Measurements from ENCODE around the gene ZNF618. TPM values are rescaled to one million over a fixed set of nuclear protein-coding genes. Genes with fewer than 3 reads are reported as not detected.

The ZNF618 gene
- total and polyA plus RNA-seq, 2 experiments from 2014 or later = 2.3 to 5.1 TPM

- H3K36me3 ChIP-seq (ENCODE audit: low read depth) = no peaks in the 10 kb centered on the region
- no peak overlapping the region for H2AFZ ChIP-seq
- H4K20me1 ChIP-seq (ENCODE audit: insufficient read depth) = no peaks in the 10 kb centered on the region
- no peaks in the 10 kb centered on the region for H3K79me2 ChIP-seq (ENCODE audit: insufficient read depth)
- no peaks in the 10 kb centered on the region for H3K9me2 ChIP-seq (ENCODE audit: insufficient read depth)
- H3K27me3 ChIP-seq (replicated peaks; ENCODE audit: insufficient read depth) = no peaks in the 10 kb centered on the region
- H3K27ac ChIP-seq = no peak overlapping the region
- in situ Hi-C loops (cut with MboI) = no loop called here
- WGBS, 2 experiments (ENCODE audit: low coverage in 1 of 2, low lambda C conversion rate in 2 of 2, missing lambda C conversion rate in 2 of 2) = 69% methylated on average over 4 of the region's 4 CpGs
- no peaks in the 10 kb centered on the region for H3K4me1 ChIP-seq (ENCODE audit: insufficient read depth)
- no peak for DNase-seq
- no peaks in the 10 kb centered on the region for H3K9me3 ChIP-seq (ENCODE audit: low read depth)
- H3K9ac ChIP-seq = no peak overlapping the region
- H3K4me2 ChIP-seq (ENCODE audit: unreplicated experiment) = no peak overlapping the region
- no peak for TF ChIP-seq EZH2 (IDR thresholded peaks at IDR 0.05; ENCODE audit: insufficient read depth, poor library complexity, severe bottlenecking)
- no peak for TF ChIP-seq EZH2phosphoT487 (IDR thresholded peaks at IDR 0.05; ENCODE audit: insufficient read depth, low read depth)
- H3K4me3 ChIP-seq = no peak overlapping the region
- H3F3A ChIP-seq (ENCODE audit: insufficient read depth) = peaks cover 4% of the 10 kb centered on the region; the same call in 1 of the 2 replicates
These were observed 210.5 kb downstream of the ZNF618 start for GRCh38 chr9:114086607-114087006.

GRCh38 chr9:114087721-114088120, 211.6 kb downstream of the ZNF618 start:
- H3K4me2 ChIP-seq (ENCODE audit: unreplicated experiment) = no peak overlapping the region
- H3K9ac ChIP-seq = no peak overlapping the region
- TF ChIP-seq EZH2phosphoT487 (IDR thresholded peaks at IDR 0.05; ENCODE audit: insufficient read depth, low read depth) (no peak), EZH2 (IDR thresholded peaks at IDR 0.05; ENCODE audit: insufficient read depth, poor library complexity, severe bottlenecking) (no peak)
- H3K36me3 ChIP-seq (ENCODE audit: low read depth) = no peaks in the 10 kb centered on the region
- no peaks in the 10 kb centered on the region for H3K9me3 ChIP-seq (ENCODE audit: low read depth)
- H3K4me1 ChIP-seq (ENCODE audit: insufficient read depth) = no peaks in the 10 kb centered on the region
- H3K27me3 ChIP-seq (replicated peaks; ENCODE audit: insufficient read depth) = no peaks in the 10 kb centered on the region
- H4K20me1 ChIP-seq (ENCODE audit: insufficient read depth) = no peaks in the 10 kb centered on the region
- no peaks in the 10 kb centered on the region for H3K9me2 ChIP-seq (ENCODE audit: insufficient read depth)
- H2AFZ ChIP-seq = no peak overlapping the region
- no peak overlapping the region for H3K27ac ChIP-seq
- no peak for DNase-seq
- 72 to 74% methylated on average over 7 of the region's 7 CpGs for WGBS, 2 experiments (ENCODE audit: low coverage in 1 of 2, low lambda C conversion rate in 2 of 2, missing lambda C conversion rate in 2 of 2)
- H3K79me2 ChIP-seq (ENCODE audit: insufficient read depth) = no peaks in the 10 kb centered on the region
- H3K4me3 ChIP-seq = no peak overlapping the region
- peaks cover 4% of the 10 kb centered on the region; the same call in 1 of the 2 replicates for H3F3A ChIP-seq (ENCODE audit: insufficient read depth)
- in situ Hi-C loops (cut with MboI) = no loop called here

DNA sequence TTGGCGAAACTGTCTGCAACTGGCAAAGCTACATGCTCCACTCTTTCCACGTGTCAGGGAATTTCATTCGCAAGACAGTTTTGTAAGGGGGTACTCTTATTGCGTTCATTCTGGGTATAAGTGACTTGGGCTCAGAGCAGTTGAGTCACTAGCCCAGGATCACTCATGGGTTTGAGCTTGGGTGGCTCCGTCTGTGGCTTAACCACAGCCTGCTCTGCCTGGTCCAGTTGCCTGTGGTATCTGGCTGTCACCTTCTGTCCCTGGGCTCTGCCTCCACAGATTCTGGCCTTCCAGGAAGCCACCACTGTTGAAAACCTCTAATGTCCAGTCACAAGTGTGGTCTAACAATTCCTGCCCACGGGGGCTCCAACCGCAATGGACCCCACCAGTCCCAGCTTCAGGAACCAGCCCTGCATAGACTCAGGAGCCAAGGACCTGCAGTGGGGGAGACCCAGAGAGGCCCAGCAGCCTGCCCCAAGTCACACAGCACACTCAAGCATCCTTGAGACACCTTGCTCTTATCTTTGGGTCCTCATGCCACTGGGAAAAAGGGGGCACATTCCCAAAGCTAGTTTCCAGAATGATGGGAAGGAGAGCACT, 212.6 kb downstream of the ZNF618 start:
- H3K4me2 ChIP-seq (ENCODE audit: unreplicated experiment) = no peak overlapping the region
- no peaks in the 10 kb centered on the region for H3K79me2 ChIP-seq (ENCODE audit: insufficient read depth)
- H3F3A ChIP-seq (ENCODE audit: insufficient read depth) = peaks cover 4% of the 10 kb centered on the region; the same call in 1 of the 2 replicates
- H3K4me1 ChIP-seq (ENCODE audit: insufficient read depth) = no peaks in the 10 kb centered on the region
- no peaks in the 10 kb centered on the region for H3K9me2 ChIP-seq (ENCODE audit: insufficient read depth)
- H3K27me3 ChIP-seq (replicated peaks; ENCODE audit: insufficient read depth) = no peaks in the 10 kb centered on the region
- no peaks in the 10 kb centered on the region for H4K20me1 ChIP-seq (ENCODE audit: insufficient read depth)
- H3K9me3 ChIP-seq (ENCODE audit: low read depth) = no peaks in the 10 kb centered on the region
- DNase-seq = no peak
- no peak overlapping the region for H3K9ac ChIP-seq
- WGBS, 2 experiments (ENCODE audit: low coverage in 1 of 2, low lambda C conversion rate in 2 of 2, missing lambda C conversion rate in 2 of 2) = 81 to 85% methylated on average over 6 to 7 of the region's 7 CpGs
- in situ Hi-C loops (cut with MboI) = no loop called here
- no peak overlapping the region for H2AFZ ChIP-seq
- H3K36me3 ChIP-seq (ENCODE audit: low read depth) = no peaks in the 10 kb centered on the region
- no peak for TF ChIP-seq EZH2 (IDR thresholded peaks at IDR 0.05; ENCODE audit: insufficient read depth, poor library complexity, severe bottlenecking)
- TF ChIP-seq EZH2phosphoT487 (IDR thresholded peaks at IDR 0.05; ENCODE audit: insufficient read depth, low read depth) = no peak
- H3K27ac ChIP-seq = no peak overlapping the region
- H3K4me3 ChIP-seq = no peak overlapping the region

DNA sequence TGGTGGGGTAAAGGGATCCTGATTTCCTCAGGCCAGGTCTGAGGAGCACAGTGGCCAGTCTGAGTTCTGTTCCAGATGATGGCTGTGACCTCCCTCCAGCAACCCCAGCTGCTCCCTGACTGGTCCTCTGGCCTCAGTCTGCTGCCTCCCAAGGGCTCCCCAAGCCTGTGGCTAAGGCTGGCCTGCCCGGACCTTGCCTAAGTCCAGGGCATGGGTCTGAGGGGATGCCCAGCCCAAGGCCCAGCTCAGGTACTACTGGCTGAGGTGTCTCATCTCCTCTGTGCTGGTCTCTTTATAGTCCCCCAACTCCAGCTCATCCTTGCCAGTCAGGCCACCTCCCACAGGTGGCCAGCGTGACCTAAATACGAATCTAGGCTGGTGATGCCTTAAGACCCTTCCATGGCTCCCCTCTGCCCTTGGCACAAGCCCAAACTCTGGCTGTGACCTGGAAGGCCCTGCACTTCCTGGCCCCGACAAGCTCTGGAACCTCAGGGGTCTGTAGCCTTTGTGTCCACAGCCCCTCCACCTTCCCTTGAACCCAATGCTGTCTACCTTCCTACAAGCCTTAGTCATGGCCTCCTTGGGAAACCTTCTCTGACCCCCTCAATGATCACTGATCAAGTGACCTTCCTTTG, 213.2 kb downstream of the ZNF618 start:
- H3K9ac ChIP-seq = no peak overlapping the region
- H3F3A ChIP-seq (ENCODE audit: insufficient read depth) = 0 out of 2 replicates have a peak, but pooled peaks cover under 1% of the 10 kb centered on the region
- H2AFZ ChIP-seq = no peak overlapping the region
- H3K27me3 ChIP-seq (replicated peaks; ENCODE audit: insufficient read depth) = no peaks in the 10 kb centered on the region
- WGBS, 2 experiments (ENCODE audit: low coverage in 1 of 2, low lambda C conversion rate in 2 of 2, missing lambda C conversion rate in 2 of 2) = 80 to 94% methylated on average over 3 to 4 of the region's 4 CpGs
- H3K4me1 ChIP-seq (ENCODE audit: insufficient read depth) = no peaks in the 10 kb centered on the region
- H3K27ac ChIP-seq = no peak overlapping the region
- no peaks in the 10 kb centered on the region for H3K36me3 ChIP-seq (ENCODE audit: low read depth)
- no peak for DNase-seq
- no peaks in the 10 kb centered on the region for H4K20me1 ChIP-seq (ENCODE audit: insufficient read depth)
- H3K4me2 ChIP-seq (ENCODE audit: unreplicated experiment) = no peak overlapping the region
- no peak overlapping the region for H3K4me3 ChIP-seq
- no peaks in the 10 kb centered on the region for H3K79me2 ChIP-seq (ENCODE audit: insufficient read depth)
- TF ChIP-seq EZH2phosphoT487 (IDR thresholded peaks at IDR 0.05; ENCODE audit: insufficient read depth, low read depth) (no peak), EZH2 (IDR thresholded peaks at IDR 0.05; ENCODE audit: insufficient read depth, poor library complexity, severe bottlenecking) (no peak)
- H3K9me3 ChIP-seq (ENCODE audit: low read depth) = no peaks in the 10 kb centered on the region
- H3K9me2 ChIP-seq (ENCODE audit: insufficient read depth) = no peaks in the 10 kb centered on the region
- in situ Hi-C loops (cut with MboI) = no loop called here
